Smooth muscle cell (in vitro differentiated cells): ENCODE results near the gene CTXN3. TPM values are rescaled to one million over a fixed set of nuclear protein-coding genes. Genes with fewer than 3 reads are reported as not detected.

Experiments
- DNase-seq: peaks from one replicate; lab custom pipeline; 2025; ENCODE audit not compliant: unreplicated experiment; lab: John Stamatoyannopoulos, UW
- H2AFZ ChIP-seq: fragments of 200-600 bp; sonication (generic); 2 replicates; pipeline ENCODE4 v1.6.0; 2016; ENCODE audit warnings: antibody characterized with exemption, low read depth, mild to moderate bottlenecking
- H3F3A ChIP-seq: fragments of 200-600 bp; sonication (generic); 2 replicates; pipeline ENCODE4 v1.6.0; 2017; ENCODE audit warnings: antibody characterized with exemption, low read depth
- H3K27ac ChIP-seq: fragments of 200-600 bp; sonication (generic); 2 replicates; pipeline ENCODE4 v1.5.1; 2016; ENCODE audit warnings: low read depth, mild to moderate bottlenecking
- H3K27me3 ChIP-seq: fragments of 200-600 bp; sonication (generic); 2 replicates; pipeline ENCODE4 v1.6.1; 2016; ENCODE audit warnings: low read depth, mild to moderate bottlenecking
- H3K36me3 ChIP-seq: fragments of 200-600 bp; sonication (generic); 2 replicates; pipeline ENCODE4 v1.5.1; 2016; ENCODE audit warnings: low read depth
- H3K4me1 ChIP-seq: fragments of 200-600 bp; sonication (generic); 2 replicates; pipeline ENCODE4 v1.5.1; 2016; ENCODE audit warnings: low read depth
- H3K4me2 ChIP-seq: fragments of 200-600 bp; sonication (generic); 2 replicates; pipeline ENCODE4 v1.6.0; 2016; ENCODE audit warnings: mild to moderate bottlenecking
- H3K4me3 ChIP-seq: fragments of 200-600 bp; sonication (generic); 2 replicates; pipeline ENCODE4 v1.5.1; 2016; ENCODE audit warnings: mild to moderate bottlenecking
- H3K79me2 ChIP-seq: fragments of 200-600 bp; sonication (generic); 2 replicates; pipeline ENCODE4 v1.6.0; 2016; ENCODE audit warnings: low read depth, mild to moderate bottlenecking
- H3K9ac ChIP-seq: fragments of 200-600 bp; sonication (generic); 2 replicates; pipeline ENCODE4 v1.6.0; 2016; ENCODE audit warnings: low read depth
- H3K9me3 ChIP-seq: fragments of 200-600 bp; sonication (generic); replicated peaks from 2 replicates; pipeline ENCODE4 v1.5.1; 2016; ENCODE audit warnings: low read depth
- H4K20me1 ChIP-seq: fragments of 200-600 bp; sonication (generic); 2 replicates; pipeline ENCODE4 v1.6.0; 2016; ENCODE audit warnings: low read depth
- WGBS: methylation state at CpG from one replicate; pipeline ENCODE4 v1.1.7; 2016; ENCODE audit warnings: low lambda C conversion rate; 5-methylcytosine and 5-hydroxymethylcytosine counted together
- polyA plus RNA-seq: library from polyadenylated mRNA; unstranded; fragments of >200 nt; fragmentation: Nextera tagmentation; extraction: Ambion mirVana; gene quantifications from 2 replicates; pipeline ENCODE4 v1.2.1, GENCODE V29; 2016
- total RNA-seq: library from RNA; depleted of rRNA; stranded (reverse); fragments of >200 nt; gene quantifications from 2 replicates; pipeline ENCODE4 v1.2.3, GENCODE V29; 2014
- TF ChIP-seq, protein P1 (sequence below): fragments of 200-600 bp; sonication (generic); IDR thresholded peaks from 2 replicates; pipeline ENCODE4 v1.5.1; 2017; ENCODE audit warnings: borderline replicate concordance, mild to moderate bottlenecking, antibody characterized with exemption; ENCODE audit not compliant: insufficient read depth, poor library complexity, severe bottlenecking

CTXN3 gene
- total and polyA plus RNA-seq, 2 experiments from 2014 or later = not detected

DNA sequence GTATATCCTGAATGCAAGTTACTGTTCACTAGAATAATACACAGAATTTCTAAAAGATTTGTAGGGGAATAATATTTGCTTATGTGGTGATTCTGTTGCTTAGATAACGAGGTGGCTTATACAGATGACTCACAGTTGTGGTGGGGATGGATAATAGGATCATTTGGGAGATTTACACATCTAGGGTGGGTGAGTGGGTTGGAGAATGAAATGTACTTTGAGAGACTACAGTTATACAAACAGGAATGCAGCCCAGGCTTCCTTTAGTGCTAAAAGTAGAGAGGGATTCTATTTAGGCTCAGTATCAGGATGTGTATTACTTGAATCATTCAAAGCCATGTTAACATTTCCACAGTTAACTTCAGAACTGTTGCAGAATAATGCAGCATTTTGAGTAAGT lies 1.8 kb downstream of the CTXN3 start:
- peak overlapping the region; percentile 73 for H3K4me2 ChIP-seq

DNA sequence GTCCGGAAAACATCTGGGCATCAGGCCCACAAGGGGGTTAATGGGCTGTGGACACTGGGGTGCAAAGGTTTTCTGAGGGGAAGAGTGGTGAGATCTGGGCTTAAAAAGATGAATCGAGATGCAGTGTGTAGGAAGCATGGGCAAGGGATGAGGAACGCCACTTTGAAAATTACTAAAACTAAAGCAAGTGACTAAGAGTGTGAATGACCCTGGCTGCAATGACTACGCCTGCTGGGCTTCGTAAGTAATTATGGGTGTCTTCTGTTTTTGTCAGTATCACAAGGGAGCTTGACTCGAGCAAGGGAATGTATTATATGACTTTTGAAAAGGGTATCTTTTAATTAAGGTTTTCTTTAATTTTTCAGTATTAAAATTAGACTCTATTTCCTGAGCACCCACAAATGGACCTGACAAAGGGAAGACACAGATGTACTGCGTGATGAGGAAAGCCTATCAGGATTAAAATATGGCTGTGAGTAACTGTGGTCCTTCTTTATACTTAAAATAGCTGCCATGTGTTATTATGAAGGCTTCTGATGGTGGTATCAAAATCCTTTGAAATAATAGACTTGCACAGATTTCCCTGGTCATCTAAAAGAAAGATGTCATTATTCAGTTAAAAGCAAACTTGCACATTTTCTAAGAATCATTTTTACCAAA lies 4.2 kb downstream of the CTXN3 start:
- Histone ChIP-seq H2AFZ (no peak overlapping the region), H3K9me3 (no peaks in the 10 kb centered on the region), H3K79me2 (no peaks in the 10 kb centered on the region), H3K27ac (no peak overlapping the region), H3K36me3 (no peaks in the 10 kb centered on the region), H3K4me2 (no peak overlapping the region), H3K27me3 (no peaks in the 10 kb centered on the region), H3K9ac (no peak overlapping the region), H3K4me1 (peaks cover 26% of the 10 kb centered on the region), H3F3A (peaks cover 6% of the 10 kb centered on the region), H4K20me1 (no peaks in the 10 kb centered on the region), H3K4me3 (no peak overlapping the region)
- TF ChIP-seq, protein P1, sequence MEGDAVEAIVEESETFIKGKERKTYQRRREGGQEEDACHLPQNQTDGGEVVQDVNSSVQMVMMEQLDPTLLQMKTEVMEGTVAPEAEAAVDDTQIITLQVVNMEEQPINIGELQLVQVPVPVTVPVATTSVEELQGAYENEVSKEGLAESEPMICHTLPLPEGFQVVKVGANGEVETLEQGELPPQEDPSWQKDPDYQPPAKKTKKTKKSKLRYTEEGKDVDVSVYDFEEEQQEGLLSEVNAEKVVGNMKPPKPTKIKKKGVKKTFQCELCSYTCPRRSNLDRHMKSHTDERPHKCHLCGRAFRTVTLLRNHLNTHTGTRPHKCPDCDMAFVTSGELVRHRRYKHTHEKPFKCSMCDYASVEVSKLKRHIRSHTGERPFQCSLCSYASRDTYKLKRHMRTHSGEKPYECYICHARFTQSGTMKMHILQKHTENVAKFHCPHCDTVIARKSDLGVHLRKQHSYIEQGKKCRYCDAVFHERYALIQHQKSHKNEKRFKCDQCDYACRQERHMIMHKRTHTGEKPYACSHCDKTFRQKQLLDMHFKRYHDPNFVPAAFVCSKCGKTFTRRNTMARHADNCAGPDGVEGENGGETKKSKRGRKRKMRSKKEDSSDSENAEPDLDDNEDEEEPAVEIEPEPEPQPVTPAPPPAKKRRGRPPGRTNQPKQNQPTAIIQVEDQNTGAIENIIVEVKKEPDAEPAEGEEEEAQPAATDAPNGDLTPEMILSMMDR = no peak
- WGBS = 50% methylated on average over 7 of the region's 7 CpGs
- no peak for DNase-seq

More for the DNA sequence above, 1.8 kb downstream of the CTXN3 start:
- Histone ChIP-seq H3K4me3 (no peak overlapping the region), H4K20me1 (no peaks in the 10 kb centered on the region), H3K27ac (peak overlapping the region; percentile 66), H3F3A (peaks cover 6% of the 10 kb centered on the region), H2AFZ (no peak overlapping the region), H3K36me3 (no peaks in the 10 kb centered on the region), H3K9me3 (no peaks in the 10 kb centered on the region), H3K27me3 (no peaks in the 10 kb centered on the region), H3K79me2 (no peaks in the 10 kb centered on the region), H3K9ac (no peak overlapping the region), H3K4me1 (peaks cover 26% of the 10 kb centered on the region)
- WGBS = 7% methylated on average over 1 of the region's 1 CpG
- TF ChIP-seq, protein P1 = no peak
- DNase-seq = no peak

DNA sequence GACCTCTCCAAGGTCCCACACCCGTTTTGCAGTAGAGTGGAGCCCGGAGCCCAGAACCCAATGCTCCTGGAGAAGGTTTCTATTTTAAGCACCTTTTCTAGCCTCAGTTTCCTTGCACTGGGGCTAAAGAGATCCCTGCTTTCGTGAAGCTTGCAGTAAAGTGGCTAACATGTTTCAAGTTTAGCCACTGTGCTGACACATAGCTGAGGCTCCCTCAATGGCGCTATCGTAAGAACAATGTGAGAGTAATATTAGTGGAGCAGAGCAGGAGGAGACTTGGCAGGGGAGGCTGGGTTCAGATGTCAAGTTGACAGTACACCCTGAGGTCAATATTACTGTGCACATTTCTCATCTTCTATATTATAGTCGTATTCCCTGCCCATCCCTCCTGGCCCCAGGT lies 7.9 kb downstream of the CTXN3 start:
- Histone ChIP-seq H3F3A (no peaks in the 10 kb centered on the region), H3K9me3 (no peaks in the 10 kb centered on the region), H4K20me1 (no peaks in the 10 kb centered on the region), H3K4me2 (no peak overlapping the region), H3K27ac (no peak overlapping the region), H3K27me3 (no peaks in the 10 kb centered on the region), H3K4me3 (no peak overlapping the region), H3K4me1 (peaks cover 27% of the 10 kb centered on the region), H3K79me2 (no peaks in the 10 kb centered on the region), H3K9ac (no peak overlapping the region), H2AFZ (no peak overlapping the region), H3K36me3 (no peaks in the 10 kb centered on the region)
- DNase-seq = no peak
- TF ChIP-seq, protein P1 = no peak
- 89% methylated on average over 6 of the region's 6 CpGs for WGBS
